Keratinocyte (primary cell): Measurements from ENCODE around the gene MCRS1.

Source experiments
- EZH2 ChIP-seq: IDR thresholded peaks from one replicate; pipeline ENCODE4 v1.6.1; 2012; ENCODE audit warnings: inconsistent platforms, mild to moderate bottlenecking, low read length, moderate library complexity
- TF ChIP-seq, protein P1 (sequence below), 3 experiments: IDR thresholded peaks in 1 of 3; conservative IDR thresholded peaks in 1 of 3; optimal IDR thresholded peaks in 1 of 3; 2 replicates in 2 of 3; 3 replicates in 1 of 3; pipeline versions ENCODE3 to v1.5.1; 2011; ENCODE audit warnings: low read length in 3 of 3, mild to moderate bottlenecking in 3 of 3, moderate library complexity in 2 of 3, control low read depth in 1 of 3, inconsistent platforms in 1 of 3; ENCODE audit not compliant: insufficient read depth in 2 of 3; ENCODE audit errors: extremely low read depth in 1 of 3

DNA sequence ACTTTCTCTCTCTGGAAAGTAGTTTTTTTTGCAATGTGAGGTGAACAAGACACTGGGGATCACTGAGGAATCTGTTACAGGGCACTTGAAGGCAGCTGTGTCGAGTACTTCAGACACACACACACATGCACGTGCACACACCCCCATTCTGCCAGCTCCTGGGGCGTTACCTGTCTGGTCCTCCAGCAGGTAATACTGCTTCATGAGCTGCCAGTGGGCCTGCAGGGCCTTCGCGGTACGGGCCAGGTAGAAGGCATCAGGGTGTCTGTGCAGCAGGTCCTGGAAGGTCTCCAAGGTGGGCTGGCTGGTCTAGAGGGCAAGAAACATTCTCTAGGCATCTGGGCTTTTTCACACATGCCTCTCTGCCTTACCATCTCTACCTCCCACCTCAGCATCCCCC, 5.1 kb downstream of the MCRS1 start:
- TF ChIP-seq, protein P1, sequence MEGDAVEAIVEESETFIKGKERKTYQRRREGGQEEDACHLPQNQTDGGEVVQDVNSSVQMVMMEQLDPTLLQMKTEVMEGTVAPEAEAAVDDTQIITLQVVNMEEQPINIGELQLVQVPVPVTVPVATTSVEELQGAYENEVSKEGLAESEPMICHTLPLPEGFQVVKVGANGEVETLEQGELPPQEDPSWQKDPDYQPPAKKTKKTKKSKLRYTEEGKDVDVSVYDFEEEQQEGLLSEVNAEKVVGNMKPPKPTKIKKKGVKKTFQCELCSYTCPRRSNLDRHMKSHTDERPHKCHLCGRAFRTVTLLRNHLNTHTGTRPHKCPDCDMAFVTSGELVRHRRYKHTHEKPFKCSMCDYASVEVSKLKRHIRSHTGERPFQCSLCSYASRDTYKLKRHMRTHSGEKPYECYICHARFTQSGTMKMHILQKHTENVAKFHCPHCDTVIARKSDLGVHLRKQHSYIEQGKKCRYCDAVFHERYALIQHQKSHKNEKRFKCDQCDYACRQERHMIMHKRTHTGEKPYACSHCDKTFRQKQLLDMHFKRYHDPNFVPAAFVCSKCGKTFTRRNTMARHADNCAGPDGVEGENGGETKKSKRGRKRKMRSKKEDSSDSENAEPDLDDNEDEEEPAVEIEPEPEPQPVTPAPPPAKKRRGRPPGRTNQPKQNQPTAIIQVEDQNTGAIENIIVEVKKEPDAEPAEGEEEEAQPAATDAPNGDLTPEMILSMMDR (optimal IDR thresholded peaks at IDR 0.05 in 1 of 3, IDR thresholded peaks at IDR 0.05 in 1 of 3, conservative IDR thresholded peaks at IDR 0.05 in 1 of 3; ENCODE audit: extremely low read depth in 1 of 3, insufficient read depth in 2 of 3, low read length in 3 of 3) = no peak
- TF ChIP-seq EZH2 = no peak
